Measurements from ENCODE around the gene DLG1. TPM values are rescaled to one million over a fixed set of nuclear protein-coding genes. Genes with fewer than 3 reads are reported as not detected.

Gene DLG1
- total RNA-seq, 2 donors from 2014 or later, result 59.0 to 98.2 TPM

- H3K27me3 ChIP-seq (replicated peaks; ENCODE audit: insufficient read depth), result no peaks in the 10 kb centered on the region
- no peak for DNase-seq (ENCODE audit: low spot score)
- intact Hi-C loops (cut with DNase I), result no loop called here
- no peaks in the 10 kb centered on the region for H3K36me3 ChIP-seq
- H3K4me3 ChIP-seq, result no peak overlapping the region
- WGBS, result 100% methylated on average over 1 of the region's 1 CpG
- no peak for TF ChIP-seq POLR2A (IDR thresholded peaks at IDR 0.05)
- TF ChIP-seq CTCF (IDR thresholded peaks at IDR 0.05), result no peak
- TF ChIP-seq POLR2AphosphoS5 (IDR thresholded peaks at IDR 0.05), result no peak
- no peaks in the 10 kb centered on the region for H3K4me1 ChIP-seq (replicated peaks)
- no peak overlapping the region for H3K27ac ChIP-seq
- H3K9me3 ChIP-seq, result no peaks in the 10 kb centered on the region
Observed at GRCh38 chr3:197261164-197261509, 37.3 kb downstream of the DLG1 start.

GRCh38 chr3:197260491-197261163 lies 37.8 kb downstream of the DLG1 start:
- Histone ChIP-seq H3K4me1 (replicated peaks) (no peaks in the 10 kb centered on the region), H3K27me3 (replicated peaks; ENCODE audit: insufficient read depth) (no peaks in the 10 kb centered on the region), H3K27ac (no peak overlapping the region), H3K4me3 (no peak overlapping the region), H3K36me3 (no peaks in the 10 kb centered on the region), H3K9me3 (no peaks in the 10 kb centered on the region)
- intact Hi-C loops (cut with DNase I), result no loop called here
- 85% methylated on average over 4 of the region's 4 CpGs for WGBS
- TF ChIP-seq CTCF (IDR thresholded peaks at IDR 0.05) (no peak), POLR2AphosphoS5 (IDR thresholded peaks at IDR 0.05) (no peak), POLR2A (IDR thresholded peaks at IDR 0.05) (no peak)
- no peak for DNase-seq (ENCODE audit: low spot score)

GRCh38 chr3:197259096-197259495 lies 39.3 kb downstream of the DLG1 start:
- TF ChIP-seq CTCF (IDR thresholded peaks at IDR 0.05) (no peak), POLR2A (IDR thresholded peaks at IDR 0.05) (no peak), POLR2AphosphoS5 (IDR thresholded peaks at IDR 0.05) (no peak)
- no peak for DNase-seq (ENCODE audit: low spot score)
- 62% methylated on average over 2 of the region's 2 CpGs for WGBS
- Histone ChIP-seq H3K27ac (no peak overlapping the region), H3K27me3 (replicated peaks; ENCODE audit: insufficient read depth) (no peaks in the 10 kb centered on the region), H3K36me3 (no peaks in the 10 kb centered on the region), H3K9me3 (no peaks in the 10 kb centered on the region), H3K4me3 (no peak overlapping the region), H3K4me1 (replicated peaks) (no peaks in the 10 kb centered on the region)
- intact Hi-C loops (cut with DNase I), result no loop called here

- H3K9me3 ChIP-seq, result no peaks in the 10 kb centered on the region
- H3K27me3 ChIP-seq (replicated peaks; ENCODE audit: insufficient read depth), result no peaks in the 10 kb centered on the region
- no peak overlapping the region for H3K4me3 ChIP-seq
- H3K36me3 ChIP-seq, result no peaks in the 10 kb centered on the region
- no peak for DNase-seq (ENCODE audit: low spot score)
- TF ChIP-seq CTCF (IDR thresholded peaks at IDR 0.05) (no peak), POLR2AphosphoS5 (IDR thresholded peaks at IDR 0.05) (no peak), POLR2A (IDR thresholded peaks at IDR 0.05) (no peak)
- no peak overlapping the region for H3K27ac ChIP-seq
- WGBS, result 68% methylated on average over 6 of the region's 6 CpGs
- H3K4me1 ChIP-seq (replicated peaks), result no peaks in the 10 kb centered on the region
- intact Hi-C loops (cut with DNase I), result no loop called here
Observed at GRCh38 chr3:197258168-197258755, 40.1 kb downstream of the DLG1 start.

- Histone ChIP-seq H3K27me3 (replicated peaks; ENCODE audit: insufficient read depth) (no peaks in the 10 kb centered on the region), H3K36me3 (no peaks in the 10 kb centered on the region), H3K4me1 (replicated peaks) (no peaks in the 10 kb centered on the region), H3K27ac (no peak overlapping the region), H3K4me3 (no peak overlapping the region), H3K9me3 (no peaks in the 10 kb centered on the region)
- intact Hi-C loops (cut with DNase I), result loop anchor here (2.0 kb wide), 1 partner anchor 253 kb away; no protein-coding TSS in a partner anchor
- TF ChIP-seq CTCF (IDR thresholded peaks at IDR 0.05) (no peak), POLR2A (IDR thresholded peaks at IDR 0.05) (no peak), POLR2AphosphoS5 (IDR thresholded peaks at IDR 0.05) (no peak)
- WGBS, result 81% methylated on average over 5 of the region's 5 CpGs
- no peak for DNase-seq (ENCODE audit: low spot score)
Observed at GRCh38 chr3:197257711-197258110, 40.7 kb downstream of the DLG1 start.
